ENCODE measurements around the gene CGB3.
"Not testable (repeated sequence)": the region's sequence is repeated elsewhere in the genome, so short reads cannot be mapped to it uniquely, and the experiment has no call there.

DNA sequence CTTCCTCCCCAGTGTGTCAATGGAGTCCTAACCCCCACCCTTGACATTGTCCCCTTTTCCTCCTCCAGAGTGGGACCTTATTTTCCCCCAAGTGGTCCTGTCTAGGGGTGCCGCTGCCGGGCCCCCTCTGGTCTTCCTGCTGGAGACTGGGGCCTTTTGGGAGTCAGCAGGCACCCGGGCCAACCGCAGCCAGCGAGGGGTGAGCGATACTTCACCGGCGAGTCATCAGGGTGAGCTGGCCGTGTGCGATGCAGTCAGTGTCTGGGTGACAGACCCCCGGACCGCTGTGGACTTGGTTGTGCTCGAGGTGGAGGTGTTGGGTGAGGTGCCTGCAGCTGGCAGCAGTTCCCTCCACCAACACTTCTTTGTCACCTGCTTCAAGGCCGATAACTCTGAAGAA, 5.6 kb upstream of the CGB3 start:
- not testable (repeated sequence) for TF ChIP-seq CTCF (IDR thresholded peaks at IDR 0.05; ENCODE audit: low read length); EZH2 (optimal IDR thresholded peaks at IDR 0.05; ENCODE audit: low read depth, low read length)
